Tibial nerve (tissue), 4 donors: ENCODE measurements around the gene FAM43A. TPM values are rescaled to one million over a fixed set of nuclear protein-coding genes. Genes with fewer than 3 reads are reported as not detected.

Source experiments
- DNase-seq, 2 donors: peaks; one replicate each; pipeline ENCODE4 v3.0.0-alpha.2; 2019; ENCODE audit warnings: low spot score in 2 of 2
- H3K27ac ChIP-seq, 4 donors: fragments of 200-600 bp; sonication (generic) in 3 of 4; one replicate each; pipeline ENCODE4 v1.5.1; 2017 to 2019; ENCODE audit warnings: mild to moderate bottlenecking in 1 of 4
- H3K27me3 ChIP-seq, 2 donors: fragments of 200-600 bp; sonication (generic) in 1 of 2; one replicate each; pipeline versions ENCODE4 v1.5.1 to v1.6.0; 2017 to 2019
- H3K36me3 ChIP-seq, 3 donors: fragments of 200-600 bp; sonication (generic); one replicate each; pipeline ENCODE4 v1.5.1; 2018 to 2019
- H3K4me1 ChIP-seq, 4 donors: fragments of 200-600 bp; sonication (generic) in 3 of 4; one replicate each; pipeline ENCODE4 v1.5.1; 2017 to 2019
- H3K4me3 ChIP-seq, 4 donors: fragments of 200-600 bp; sonication (generic) in 3 of 4; one replicate each; pipeline ENCODE4 v1.5.1; 2017 to 2019; ENCODE audit warnings: mild to moderate bottlenecking in 1 of 4, moderate library complexity in 1 of 4
- H3K9me3 ChIP-seq, 4 donors: fragments of 200-600 bp; sonication (generic) in 3 of 4; one replicate each; pipeline ENCODE4 v1.5.1; 2017 to 2019
- CTCF ChIP-seq, 5 experiments: fragments of 200-600 bp in 3 of 5; fragments of 450-650 bp in 2 of 5; sonication (generic) in 3 of 5; IDR thresholded peaks; one replicate each; pipeline ENCODE4 v1.5.1; 2016 to 2019; ENCODE audit warnings: antibody characterized with exemption in 5 of 5, mild to moderate bottlenecking in 3 of 5, moderate library complexity in 2 of 5
- EP300 ChIP-seq, 2 donors: sonication (generic); formaldehyde crosslinking; IDR thresholded peaks; one replicate each; pipeline ENCODE4 v1.6.1; 2017; ENCODE audit warnings: antibody characterized with exemption in 2 of 2, mild to moderate bottlenecking in 1 of 2
- POLR2A ChIP-seq, 2 donors: fragments of 450-650 bp; IDR thresholded peaks; one replicate each; pipeline ENCODE4 v1.6.1; 2017; ENCODE audit warnings: antibody characterized with exemption in 2 of 2, mild to moderate bottlenecking in 2 of 2, moderate library complexity in 2 of 2
- WGBS, 2 donors: methylation state at CpG; one replicate each; pipeline ENCODE4 v1.1.5; 2018; 5-methylcytosine and 5-hydroxymethylcytosine counted together
- total RNA-seq, 4 donors: library from RNA; depleted of rRNA; stranded (reverse); fragments of >200 nt; gene quantifications; one replicate each; pipeline ENCODE4 v1.1.0, GENCODE V29; 2016

FAM43A gene
- total RNA-seq, 4 donors from 2014 or later: 19.8 to 47.7 (median 35.8) TPM

DNA sequence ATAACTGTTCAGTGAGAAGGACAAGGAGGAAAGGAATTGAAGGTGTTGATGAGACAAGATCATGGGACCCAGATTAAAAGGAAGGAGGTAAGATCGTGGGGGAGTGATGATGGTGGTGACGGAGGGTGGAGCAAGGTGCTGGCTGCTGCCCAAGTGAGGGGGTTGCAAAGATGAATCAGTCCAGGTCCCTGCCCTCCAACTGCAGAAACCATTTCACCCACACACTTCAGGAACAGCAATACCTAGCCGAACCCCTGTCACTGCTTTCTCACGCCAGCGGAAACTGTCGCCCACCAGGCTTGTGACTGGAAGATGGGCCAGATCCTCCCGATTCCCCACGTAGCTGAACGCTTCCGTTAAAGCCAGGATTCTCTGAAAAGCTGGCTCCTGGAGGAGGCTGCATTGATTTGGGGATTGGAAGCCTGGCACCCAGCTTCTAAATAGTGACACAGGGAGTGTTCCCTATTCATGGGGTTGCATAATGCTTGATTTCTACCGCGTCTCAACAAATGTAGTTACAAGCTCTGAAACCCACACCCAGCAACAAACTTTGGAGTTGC, 10.5 kb upstream of the FAM43A start:
- Histone ChIP-seq H3K27me3 (peaks cover 0 to 5% of the 10 kb centered on the region in 2 donors), H3K36me3 (no peaks in the 10 kb centered on the region), H3K9me3 (no peaks in the 10 kb centered on the region), H3K27ac (no peak overlapping the region), H3K4me1 (peaks cover 0 to 20% (median 14%) of the 10 kb centered on the region in 4 donors), H3K4me3 (no peak overlapping the region)
- no peak for DNase-seq
- 37 to 51% methylated on average over 12 of the region's 12 CpGs for WGBS, 2 donors
- no peak for TF ChIP-seq POLR2A (IDR thresholded peaks at IDR 0.05)

- 42 to 47% methylated on average over 4 of the region's 4 CpGs for WGBS, 2 donors
These were observed 10.0 kb upstream of the FAM43A start for GRCh38 chr3:194675680-194676079.

DNA sequence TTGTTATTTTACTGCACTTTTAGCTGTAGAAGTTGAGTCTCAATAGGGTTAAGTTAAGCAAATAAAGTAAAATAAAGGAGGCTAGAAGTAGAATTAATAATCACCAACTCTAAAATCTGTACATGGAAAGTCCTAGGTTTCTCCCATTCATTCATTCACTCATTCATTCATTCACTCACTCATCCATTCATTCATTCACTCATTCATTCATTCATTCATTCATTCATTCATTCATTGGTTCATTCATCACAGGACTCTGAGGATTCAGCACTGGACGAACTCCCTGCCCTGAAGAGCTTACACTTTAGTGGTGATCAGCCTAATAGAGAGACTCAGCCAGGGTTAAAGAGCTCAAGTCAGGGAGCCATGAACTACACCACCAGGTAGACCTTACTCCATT, 9.2 kb upstream of the FAM43A start:
- H3K36me3 ChIP-seq: no peaks in the 10 kb centered on the region
- H3K4me1 ChIP-seq: peaks cover 0 to 7% (median 2%) of the 10 kb centered on the region in 4 donors
- WGBS, 2 donors: 84 to 87% methylated on average over 1 of the region's 1 CpG
- peaks cover 0 to 5% of the 10 kb centered on the region in 2 donors for H3K27me3 ChIP-seq
- no peak overlapping the region for H3K27ac ChIP-seq
- no peak overlapping the region for H3K4me3 ChIP-seq
- H3K9me3 ChIP-seq: no peaks in the 10 kb centered on the region
- TF ChIP-seq EP300 (IDR thresholded peaks at IDR 0.05): no peak
- no peak for TF ChIP-seq CTCF (IDR thresholded peaks at IDR 0.05)
- TF ChIP-seq POLR2A (IDR thresholded peaks at IDR 0.05): no peak
- no peak for DNase-seq

More at GRCh38 chr3:194675680-194676079, 10.0 kb upstream of the FAM43A start:
- Histone ChIP-seq H3K4me3 (no peak overlapping the region), H3K27ac (no peak overlapping the region), H3K27me3 (peaks cover 0 to 5% of the 10 kb centered on the region in 2 donors), H3K9me3 (no peaks in the 10 kb centered on the region), H3K4me1 (peaks cover 0 to 15% (median 10%) of the 10 kb centered on the region in 4 donors), H3K36me3 (no peaks in the 10 kb centered on the region)
- TF ChIP-seq POLR2A (IDR thresholded peaks at IDR 0.05) (no peak), CTCF (IDR thresholded peaks at IDR 0.05) (no peak), EP300 (IDR thresholded peaks at IDR 0.05) (no peak)
- no peak for DNase-seq

DNA sequence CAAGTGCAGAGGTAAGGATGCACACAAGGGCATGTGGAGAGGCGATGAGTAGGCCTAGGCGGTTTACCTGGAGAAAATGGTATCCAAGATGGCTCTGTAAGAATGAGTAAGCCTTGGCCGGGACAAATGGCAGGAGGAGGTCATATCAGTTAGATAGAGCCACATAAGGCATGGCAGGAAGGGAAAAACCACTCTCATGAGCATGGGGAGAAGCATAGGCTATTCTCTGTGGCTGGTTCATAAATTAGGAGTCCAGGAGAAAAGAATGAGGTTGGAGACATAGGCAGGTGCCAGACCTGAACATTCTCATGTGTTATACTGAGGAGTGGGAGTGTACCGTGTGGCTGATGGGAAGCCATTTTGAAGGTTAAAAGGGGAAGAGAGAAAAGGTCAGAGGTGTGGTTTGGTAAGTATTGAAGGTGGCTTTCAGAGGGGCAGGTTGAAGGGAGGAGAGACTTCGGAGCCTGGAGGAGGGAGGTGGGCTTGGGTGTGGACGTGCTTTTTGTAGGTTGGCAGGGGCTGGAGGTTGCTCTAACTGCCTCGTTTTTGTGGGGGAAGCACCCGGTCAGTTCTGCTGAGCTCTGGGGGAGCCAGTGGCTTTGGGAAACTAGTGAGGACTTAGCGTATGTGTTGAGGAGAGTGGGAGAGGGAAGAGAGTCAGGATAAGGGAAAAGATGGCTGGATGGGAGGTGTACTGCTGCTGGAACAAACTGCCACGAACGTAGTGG, 4.6 kb upstream of the FAM43A start:
- WGBS, 2 donors: 73 to 78% methylated on average over 11 of the region's 11 CpGs
- H3K9me3 ChIP-seq: no peaks in the 10 kb centered on the region
- no peak overlapping the region for H3K27ac ChIP-seq
- no peak overlapping the region for H3K4me3 ChIP-seq
- peaks cover 0 to 8% of the 10 kb centered on the region in 2 donors for H3K27me3 ChIP-seq
- DNase-seq: no peak
- TF ChIP-seq EP300 (IDR thresholded peaks at IDR 0.05): no peak
- TF ChIP-seq CTCF (IDR thresholded peaks at IDR 0.05): no peak
- TF ChIP-seq POLR2A (IDR thresholded peaks at IDR 0.05): no peak
- no peaks in the 10 kb centered on the region for H3K36me3 ChIP-seq
- H3K4me1 ChIP-seq: peaks cover 0 to 23% (median 3%) of the 10 kb centered on the region in 4 donors

- no peak overlapping the region for H3K27ac ChIP-seq
- peaks cover 0 to 33% (median 6%) of the 10 kb centered on the region in 4 donors for H3K4me1 ChIP-seq
- H3K9me3 ChIP-seq: no peaks in the 10 kb centered on the region
- no peaks in the 10 kb centered on the region for H3K36me3 ChIP-seq
- TF ChIP-seq CTCF (IDR thresholded peaks at IDR 0.05) (no peak), POLR2A (IDR thresholded peaks at IDR 0.05) (no peak), EP300 (IDR thresholded peaks at IDR 0.05) (no peak)
- H3K4me3 ChIP-seq: no peak overlapping the region
- 20 to 25% methylated on average over 4 of the region's 4 CpGs for WGBS, 2 donors
- peaks cover 0 to 12% of the 10 kb centered on the region in 2 donors for H3K27me3 ChIP-seq
- no peak for DNase-seq
These were observed 3.4 kb upstream of the FAM43A start for GRCh38 chr3:194682189-194682693.
